ENCODE data around the gene PPIL6.

Gene PPIL6

DNA sequence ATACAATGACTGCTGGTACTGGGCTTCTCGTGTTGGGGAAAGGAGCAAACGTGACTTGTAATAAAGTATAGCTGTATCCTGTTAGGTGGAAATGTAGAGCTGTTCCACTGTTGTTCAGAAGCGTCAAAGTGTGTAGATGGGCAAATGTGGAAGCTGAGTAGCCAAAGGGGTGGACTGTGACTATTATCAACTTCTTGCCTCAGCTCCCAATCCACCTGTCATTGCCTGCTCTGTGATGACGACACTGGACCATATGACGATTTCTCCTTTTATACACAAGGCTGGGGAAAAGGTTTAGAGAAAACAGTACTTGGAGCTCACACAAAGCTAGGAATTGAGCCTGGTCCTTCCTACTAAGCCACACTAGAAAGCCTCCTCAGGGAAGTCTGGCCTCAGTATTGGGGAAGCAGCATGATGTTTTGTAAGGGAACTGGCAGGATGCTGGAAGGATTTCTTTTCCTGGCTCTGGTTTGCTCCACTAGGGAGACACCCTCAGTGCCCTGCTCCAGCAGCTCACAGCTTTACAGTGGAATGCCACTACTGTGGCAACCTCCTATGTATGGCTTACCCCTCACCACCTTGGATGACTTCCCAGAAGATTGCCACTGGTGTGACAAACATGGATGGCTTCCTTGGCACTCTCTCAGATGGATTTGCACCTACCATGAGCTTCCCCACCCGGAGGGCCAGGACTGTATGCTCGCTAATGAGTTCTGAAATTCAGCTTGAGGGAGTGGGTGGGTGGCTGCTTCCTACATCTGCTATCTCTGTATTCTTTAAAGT, 78.1 kb downstream of the PPIL6 start:
- no peak for DNase-seq (ENCODE audit: low read depth in 2 of 2)

DNA sequence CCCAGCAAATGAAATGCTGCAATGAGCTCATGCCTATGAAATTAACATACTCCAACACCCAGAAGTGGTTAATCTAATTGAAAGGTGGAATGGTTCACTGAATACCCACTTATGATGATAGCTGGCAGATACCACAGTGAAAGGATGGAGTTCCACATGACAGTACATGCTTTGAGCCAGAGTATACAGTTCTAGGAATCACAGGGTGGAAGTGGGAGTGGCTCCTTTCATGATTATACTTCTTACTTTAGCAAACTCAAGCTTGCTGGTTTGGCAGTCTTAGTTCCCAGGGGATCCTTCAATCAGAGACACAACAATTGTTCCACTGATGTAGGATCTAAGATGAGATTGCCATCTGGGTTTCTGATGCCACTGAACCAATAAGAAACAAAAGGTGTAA, 79.6 kb downstream of the PPIL6 start:
- no peak for DNase-seq (ENCODE audit: low read depth in 2 of 2)

DNA sequence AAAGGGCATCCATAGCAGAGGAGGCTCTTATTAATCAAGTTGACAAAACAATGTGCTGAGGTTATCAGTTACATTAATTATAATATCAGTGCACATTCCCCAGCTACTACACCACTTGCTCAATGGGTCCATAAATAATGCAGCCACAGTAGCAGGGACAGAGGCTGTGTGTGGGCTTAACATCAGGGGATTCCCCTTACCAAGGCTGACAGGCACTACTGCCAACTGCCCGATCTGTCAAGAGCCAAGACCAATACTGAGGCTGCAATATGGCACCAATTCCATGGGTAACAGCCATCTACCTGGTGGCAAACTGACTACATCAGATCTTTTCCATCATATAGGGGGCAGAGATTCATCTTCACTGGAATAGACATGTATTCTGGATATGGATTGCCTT, 80.1 kb downstream of the PPIL6 start:
- no peak for DNase-seq (ENCODE audit: low read depth in 2 of 2)

DNA sequence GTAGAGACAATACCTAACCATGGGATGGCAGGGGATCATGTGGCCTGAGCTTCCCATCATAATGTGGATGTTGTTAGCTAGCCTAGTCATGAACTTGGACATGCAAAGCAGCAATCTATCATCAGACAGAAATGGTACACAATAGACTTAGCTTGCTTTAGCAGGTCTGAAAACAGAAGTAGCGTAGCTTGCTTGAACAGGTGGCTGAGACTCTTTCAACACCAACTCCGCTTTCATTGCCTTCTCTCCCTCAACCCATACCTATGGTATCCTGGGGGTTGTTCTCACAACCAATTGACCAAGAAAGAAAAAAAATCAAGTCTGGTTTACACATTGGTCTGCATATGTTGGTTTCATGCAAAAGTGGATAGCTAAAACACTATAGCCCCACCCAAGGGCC, 81.2 kb downstream of the PPIL6 start:
- DNase-seq (ENCODE audit: low read depth in 2 of 2), result no peak

DNA sequence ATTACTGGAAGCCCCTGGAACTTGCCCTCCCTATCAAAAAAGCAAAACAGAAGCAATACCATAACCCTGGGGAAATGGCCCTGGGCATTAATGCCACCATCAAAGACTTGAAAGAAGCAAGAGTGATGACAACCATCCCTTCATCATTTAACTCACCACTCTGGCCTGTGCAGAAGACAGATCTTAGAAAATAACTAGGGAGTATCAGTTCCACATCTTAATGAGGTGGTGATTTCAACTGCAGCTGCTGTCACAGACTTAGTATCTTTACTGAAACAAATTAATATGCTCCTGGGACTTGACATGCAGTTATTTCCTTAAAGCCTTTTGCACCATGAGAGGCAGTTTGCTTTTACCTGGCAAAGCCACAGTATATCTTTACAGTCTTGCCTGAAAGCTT, 82.2 kb downstream of the PPIL6 start:
- no peak for DNase-seq (ENCODE audit: low read depth in 2 of 2)

DNA sequence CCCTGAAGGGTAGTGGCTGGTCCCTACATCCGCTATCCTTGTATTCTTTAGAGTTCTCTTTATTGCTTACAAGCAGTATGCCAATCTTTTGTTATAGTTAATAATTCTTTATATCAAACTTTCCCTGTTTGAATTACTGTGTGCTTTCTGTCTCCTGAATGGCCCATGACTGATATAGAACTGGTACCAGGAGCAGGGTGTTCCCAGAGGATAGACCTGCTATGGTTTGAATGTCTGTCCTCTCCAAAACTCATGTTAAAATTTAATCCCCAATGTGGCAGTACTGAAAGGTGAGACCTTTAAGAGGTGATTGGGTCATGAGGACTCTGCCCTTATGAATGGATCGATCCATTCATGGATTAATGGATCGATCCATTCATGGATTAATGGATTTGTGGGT, 84.2 kb downstream of the PPIL6 start:
- no peak for DNase-seq (ENCODE audit: low read depth in 2 of 2)

DNA sequence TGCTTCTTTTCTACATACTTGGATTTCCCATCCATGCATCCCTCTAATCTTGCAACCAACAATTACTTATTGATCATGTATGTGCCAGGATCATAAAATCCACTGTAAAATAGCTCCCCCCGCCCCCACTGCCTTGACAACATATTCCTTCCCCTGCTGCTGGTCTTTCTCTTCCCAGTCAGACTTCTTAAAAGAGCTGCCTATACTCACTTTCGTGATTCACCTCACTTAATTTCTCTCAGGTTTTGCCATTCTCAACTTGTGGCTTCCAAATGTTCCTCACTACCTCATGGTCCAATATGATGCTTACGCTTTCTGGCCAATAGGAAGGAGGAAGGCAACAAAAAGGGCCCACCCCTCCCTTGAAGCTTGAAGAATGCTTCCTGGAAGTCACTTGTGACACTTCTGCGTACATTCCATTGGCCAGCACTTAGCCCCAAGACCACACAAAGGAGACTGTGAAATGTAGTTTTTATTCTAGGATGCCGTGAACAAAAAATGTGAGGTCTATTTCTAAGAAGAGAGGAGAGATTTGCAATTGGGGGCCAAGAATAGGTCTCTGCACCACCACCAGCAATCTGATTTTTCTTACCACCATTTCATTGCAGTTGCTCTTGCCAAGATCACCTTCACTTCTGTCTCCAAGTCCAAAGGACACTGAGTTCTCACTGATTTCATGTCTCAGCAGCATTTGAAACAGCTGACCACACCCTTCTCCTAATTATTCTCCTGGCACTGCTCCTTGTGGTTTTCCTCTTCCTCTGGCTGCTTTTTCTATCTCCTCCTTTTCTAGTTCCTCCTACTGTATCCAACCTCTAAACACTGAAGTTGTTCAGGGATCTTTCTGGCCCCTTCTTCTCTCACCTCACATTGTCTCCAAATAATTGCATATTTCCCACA, 88.9 kb downstream of the PPIL6 start:
- DNase-seq (ENCODE audit: low read depth in 2 of 2), result no peak

DNA sequence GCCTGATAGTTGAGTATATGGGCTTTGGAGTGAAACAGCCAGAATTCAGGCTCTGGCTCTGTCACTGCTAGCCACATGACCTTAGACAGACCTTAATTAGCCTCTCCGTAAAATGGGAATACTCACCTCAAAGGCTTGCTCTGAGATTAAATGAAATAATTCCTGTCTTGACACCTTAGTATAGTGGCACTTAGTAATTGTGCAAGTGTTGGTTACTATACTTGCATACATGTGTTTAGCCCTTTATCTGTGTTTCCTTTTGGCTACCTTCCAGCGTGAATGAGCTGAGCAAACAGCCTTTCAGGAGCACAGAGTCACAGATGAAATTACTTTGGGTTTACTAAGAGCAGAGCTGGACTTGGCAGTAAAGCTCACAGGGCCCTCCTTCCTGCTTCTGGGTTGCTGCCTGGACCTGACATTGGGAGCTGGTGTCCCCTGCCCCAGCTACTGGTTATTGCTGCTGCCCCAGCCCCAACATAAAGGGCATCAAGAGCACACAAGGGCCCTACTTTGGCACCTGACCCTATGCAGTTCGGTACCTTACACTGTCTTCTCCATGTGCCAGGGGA, 90.9 kb downstream of the PPIL6 start:
- DNase-seq (ENCODE audit: low read depth in 2 of 2), result peak; percentile 27 to 38

DNA sequence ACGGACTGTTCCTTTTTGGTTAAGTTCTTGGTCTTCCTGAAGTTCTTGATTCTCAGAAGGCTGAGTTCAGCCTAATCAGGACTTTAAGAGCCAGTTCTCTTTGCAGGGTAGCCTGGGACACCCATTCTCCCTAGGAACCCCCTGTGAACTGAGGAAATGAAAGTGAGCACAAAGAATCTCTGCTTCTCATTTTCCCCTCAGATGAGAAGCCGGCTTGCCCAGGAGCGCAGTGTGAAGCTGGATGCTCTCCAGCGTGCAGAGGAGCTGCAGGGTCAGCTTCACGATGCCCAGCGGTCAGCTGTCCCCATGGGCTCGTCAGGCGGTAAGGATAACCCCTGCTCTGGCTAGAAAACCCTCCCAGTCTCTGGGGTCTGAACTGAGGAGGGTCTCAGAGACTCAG, 92.2 kb downstream of the PPIL6 start:
- DNase-seq (ENCODE audit: low read depth in 2 of 2), result no peak

DNA sequence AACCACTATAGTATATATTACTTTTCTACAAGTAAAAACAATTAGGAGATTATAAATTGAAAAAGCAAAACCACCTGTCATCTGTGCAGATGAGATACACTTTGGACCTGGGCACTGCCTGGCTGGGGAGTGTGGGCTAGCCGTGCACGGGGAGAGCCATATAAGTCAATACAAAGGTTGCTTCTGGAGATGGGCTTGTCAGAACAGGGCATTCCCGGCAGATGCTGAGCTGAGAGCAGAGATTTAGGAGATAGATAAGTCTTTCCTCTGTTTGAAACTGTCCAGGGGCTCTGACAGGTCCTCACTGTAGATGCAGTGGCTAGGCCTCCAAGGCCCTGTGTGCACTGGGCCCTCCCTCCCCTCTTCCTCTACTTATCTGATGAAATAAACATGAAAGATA, 92.6 kb downstream of the PPIL6 start:
- no peak for DNase-seq (ENCODE audit: low read depth in 2 of 2)

DNA sequence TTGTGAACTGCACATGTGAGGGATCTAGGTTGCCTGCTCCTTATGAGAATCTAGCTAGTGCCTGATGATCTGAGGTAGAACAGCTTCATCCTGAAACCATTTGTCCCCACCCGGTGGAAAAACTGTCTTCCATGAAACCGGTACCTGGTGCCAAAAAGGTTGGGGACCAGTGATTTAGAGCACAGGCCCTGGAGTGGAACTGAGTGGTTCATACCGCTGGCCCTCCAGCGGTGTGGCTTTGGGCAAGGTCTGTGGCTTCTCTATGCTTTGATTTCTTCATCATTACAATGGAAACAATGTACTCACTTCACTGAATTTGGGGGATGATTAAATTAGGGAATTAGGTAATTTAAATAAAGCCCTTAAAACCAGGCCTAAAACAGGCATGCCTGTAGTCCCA, 94.4 kb downstream of the PPIL6 start:
- no peak for DNase-seq (ENCODE audit: low read depth in 2 of 2)

DNA sequence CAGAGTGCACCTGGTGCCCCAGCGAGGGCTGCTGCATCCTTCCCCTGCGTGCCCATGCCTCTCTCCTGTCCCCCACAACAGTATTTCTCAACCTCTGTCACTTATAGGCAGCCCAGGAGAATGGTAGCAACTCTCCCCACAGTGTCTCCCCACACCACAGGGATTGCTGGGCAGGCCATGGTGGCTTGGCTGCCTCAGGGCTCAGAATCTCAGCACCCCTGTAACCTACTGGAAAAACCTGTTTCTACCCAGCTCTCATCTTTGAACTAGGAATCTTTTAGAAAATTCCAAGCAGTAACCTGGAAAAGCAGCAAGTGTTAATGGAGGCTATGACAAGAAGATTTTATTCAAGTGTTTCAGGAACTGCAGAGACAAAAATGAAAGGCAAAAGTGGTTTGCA, 96.2 kb downstream of the PPIL6 start:
- no peak for DNase-seq (ENCODE audit: low read depth in 2 of 2)

DNA sequence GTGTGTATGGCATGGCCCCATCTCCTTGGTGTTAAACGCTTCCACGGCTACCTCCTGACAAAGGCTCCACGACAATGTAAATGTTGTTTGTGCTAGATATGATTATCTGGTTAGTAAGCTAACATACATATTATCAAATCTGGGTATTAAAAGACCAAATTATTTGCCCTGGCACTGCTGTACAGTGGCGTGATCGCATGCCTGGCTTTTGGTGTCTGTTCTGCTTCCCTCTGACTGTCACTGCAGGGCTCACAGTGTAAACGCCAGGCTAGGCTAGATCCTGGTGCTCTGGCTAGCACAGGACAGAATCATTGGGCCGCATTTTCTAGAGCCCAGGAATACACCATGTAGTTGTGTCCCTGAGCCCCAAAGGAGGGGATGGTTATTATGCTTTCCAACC, 96.9 kb downstream of the PPIL6 start:
- no peak for DNase-seq (ENCODE audit: low read depth in 2 of 2)

DNA sequence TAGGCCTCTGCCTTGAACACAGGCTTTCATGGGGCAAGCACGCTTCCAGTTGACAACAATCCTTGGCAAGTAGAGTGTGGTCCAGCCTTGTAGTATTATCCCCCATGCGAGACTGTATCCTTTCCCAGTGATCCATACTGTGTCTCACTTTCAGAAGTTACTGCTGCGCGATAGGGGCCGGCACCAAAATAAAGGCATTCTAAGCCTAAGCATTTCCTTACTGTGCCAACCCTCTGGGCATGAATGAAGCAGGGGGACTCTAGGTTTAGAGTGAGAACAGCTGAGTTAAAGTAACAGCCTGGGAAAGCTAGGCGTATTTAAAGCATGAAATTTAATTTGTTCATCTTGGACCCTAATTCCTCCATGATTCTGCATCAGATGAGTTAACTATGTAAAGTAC, 97.5 kb downstream of the PPIL6 start:
- no peak for DNase-seq (ENCODE audit: low read depth in 2 of 2)

DNA sequence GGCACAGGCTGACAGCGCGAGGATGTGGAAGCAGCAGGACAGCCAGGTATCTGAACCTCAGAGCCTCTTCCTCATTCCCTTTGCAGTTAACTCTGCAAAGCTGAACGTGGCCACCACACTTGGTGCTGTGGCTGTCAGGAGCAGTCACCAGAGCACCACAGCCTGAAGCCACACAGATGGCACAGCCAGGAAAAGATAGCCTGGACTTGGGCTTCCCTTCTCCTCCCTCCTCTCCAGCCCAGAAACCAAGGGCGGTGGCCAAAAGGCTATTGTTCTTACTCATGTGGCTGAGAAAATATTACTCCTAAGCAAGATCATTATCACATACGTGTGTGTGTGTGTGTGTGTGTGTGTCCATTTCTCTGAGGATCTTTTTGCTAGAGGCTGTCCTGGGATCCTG, 97.9 kb downstream of the PPIL6 start:
- no peak for DNase-seq (ENCODE audit: low read depth in 2 of 2)

DNA sequence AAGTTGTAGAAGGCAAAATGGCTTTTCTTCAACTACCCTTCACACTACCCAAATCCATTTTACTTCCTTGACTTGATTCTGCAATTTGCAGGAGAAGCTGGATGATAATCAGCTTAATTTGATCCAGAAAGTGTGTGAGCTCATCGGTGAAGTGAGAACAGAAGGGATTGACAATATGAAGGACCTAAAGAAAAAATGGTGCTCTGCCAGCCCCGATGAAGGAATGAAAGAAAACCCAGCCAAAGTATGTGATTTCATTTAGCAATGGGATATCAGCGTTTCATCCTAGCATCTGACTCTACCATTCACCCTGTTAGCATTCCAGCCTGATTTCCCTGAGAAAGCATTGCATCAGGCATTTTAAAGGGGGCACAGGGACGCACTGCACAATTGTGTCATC, 99.6 kb downstream of the PPIL6 start:
- DNase-seq (ENCODE audit: low read depth in 2 of 2), result no peak
